Activated CD4-positive, CD25-positive, alpha-beta regulatory T cell treated with anti-CD3 and anti-CD28 coated beads, Interleukin-2, amount 50 U/mL, for 16 hours (primary cell): ENCODE data around the gene ARID1A.
"Not testable (repeated sequence)": the region's sequence is repeated elsewhere in the genome, so short reads cannot be mapped to it uniquely, and the experiment has no call there.

ENCODE experiments used
- DNase-seq: peaks from one replicate; pipeline ENCODE4 v3.0.0-alpha.2; 2020; ENCODE audit warnings: low read depth, low spot score

Gene ARID1A

DNA sequence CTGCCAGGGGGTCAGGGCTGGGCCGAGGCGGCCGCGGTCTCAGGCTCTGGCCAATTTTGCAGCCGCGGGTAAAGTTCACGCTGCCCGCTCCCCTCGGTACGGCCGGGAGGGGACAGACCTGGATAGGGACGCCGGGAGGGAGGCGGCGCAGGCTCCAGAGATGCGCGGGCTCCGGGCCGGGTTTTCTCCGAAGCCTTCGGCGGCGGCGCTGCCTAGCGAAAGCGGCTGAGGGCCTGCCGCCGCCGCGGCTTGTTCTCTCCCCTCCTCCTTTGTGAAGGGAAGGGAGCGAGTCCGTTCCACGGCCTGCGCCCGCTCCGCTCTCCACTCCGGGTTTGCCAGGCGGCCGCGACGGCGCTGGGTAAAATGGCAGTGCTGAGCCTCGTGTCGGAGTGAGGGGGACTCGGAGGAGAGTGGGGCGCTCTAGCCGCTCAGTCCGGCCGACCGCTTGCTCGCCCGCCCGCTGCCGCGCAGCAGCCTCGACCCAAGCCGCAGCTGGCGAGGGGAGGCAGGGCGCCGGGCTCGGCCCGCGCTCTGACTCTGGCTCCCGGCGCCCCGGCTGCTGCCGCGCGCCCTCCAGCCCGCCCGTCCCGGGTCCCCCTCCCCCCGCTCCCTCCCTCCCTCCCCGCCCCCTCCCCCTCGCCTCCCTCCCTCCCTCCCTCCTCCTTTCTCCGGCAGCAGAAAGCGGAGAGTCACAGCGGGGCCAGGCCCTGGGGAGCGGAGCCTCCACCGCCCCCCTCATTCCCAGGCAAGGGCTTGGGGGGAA is at the start of gene ARID1A:
TSS of gene ARID1A (plus strand) at position 660 of the 763 bp plus-strand sequence. CDS start 389 bp downstream, outside the sequence.
- peak; percentile 91 for DNase-seq

GRCh38 chr1:26664802-26665201 is 31.0 kb upstream of the ARID1A start:
- DNase-seq, result no peak

DNA sequence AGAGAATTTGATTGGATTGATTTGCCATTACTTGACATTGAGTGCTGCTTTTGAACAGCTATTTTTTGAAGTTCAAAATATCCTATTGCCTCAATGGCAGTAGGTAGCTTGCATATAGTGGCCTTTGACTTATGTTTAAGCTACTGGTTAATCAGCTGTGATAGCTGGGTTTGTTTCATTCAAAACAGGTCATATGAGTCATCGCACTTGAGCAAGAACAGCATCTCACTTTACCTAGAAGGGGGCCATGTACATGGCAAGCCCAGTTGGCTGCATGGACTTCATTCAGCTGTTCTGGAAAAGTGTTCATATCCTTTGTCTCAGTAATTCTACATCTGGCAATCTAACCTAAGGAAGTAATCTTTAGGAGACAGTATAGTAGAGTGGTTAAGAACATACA is 29.0 kb upstream of the ARID1A start:
- no peak for DNase-seq

GRCh38 chr1:26668106-26668786 is 27.6 kb upstream of the ARID1A start:
- not testable (repeated sequence) for DNase-seq

DNA sequence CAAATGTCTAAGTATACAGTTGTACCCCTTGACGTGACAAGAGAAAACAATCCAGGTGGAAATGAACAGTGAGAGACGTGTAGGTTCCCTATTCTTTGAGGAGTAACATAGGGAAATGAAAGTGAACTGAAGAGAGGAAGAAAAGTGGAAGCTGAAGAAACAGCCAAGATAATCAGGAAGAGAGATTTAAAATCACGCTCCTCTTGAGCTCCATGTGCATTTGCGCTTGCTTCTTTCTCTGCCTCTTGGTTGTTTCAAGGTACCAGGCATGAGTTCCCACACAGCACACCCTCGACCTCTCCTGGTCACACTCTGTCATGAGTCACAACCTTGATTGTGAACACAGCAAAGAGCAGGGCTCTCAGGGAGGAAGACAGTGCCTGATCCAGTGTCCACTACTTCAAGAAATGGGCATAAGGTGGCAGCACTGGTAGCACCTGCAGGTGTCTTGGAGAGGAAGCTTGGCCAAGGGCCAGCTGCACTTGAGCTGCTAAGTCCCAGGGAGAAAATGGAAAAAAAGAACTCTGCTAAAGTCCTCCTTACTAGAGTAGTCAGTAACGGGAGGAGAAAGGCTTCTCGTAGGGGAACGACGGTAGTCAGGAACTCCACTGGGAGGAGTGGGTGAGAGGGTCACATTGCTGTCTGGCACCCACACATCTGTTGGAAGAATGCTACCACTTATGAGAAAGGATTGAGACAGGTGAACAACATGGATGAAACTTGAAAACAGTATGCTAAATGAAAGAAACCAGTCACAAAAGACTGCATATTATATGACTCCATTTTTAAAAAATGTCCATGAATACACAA is 18.3 kb upstream of the ARID1A start:
- peak; percentile 5 for DNase-seq

GRCh38 chr1:26684763-26685508 is 10.9 kb upstream of the ARID1A start:
- DNase-seq, result no peak

GRCh38 chr1:26686795-26687194 is 9.0 kb upstream of the ARID1A start:
- no peak for DNase-seq

DNA sequence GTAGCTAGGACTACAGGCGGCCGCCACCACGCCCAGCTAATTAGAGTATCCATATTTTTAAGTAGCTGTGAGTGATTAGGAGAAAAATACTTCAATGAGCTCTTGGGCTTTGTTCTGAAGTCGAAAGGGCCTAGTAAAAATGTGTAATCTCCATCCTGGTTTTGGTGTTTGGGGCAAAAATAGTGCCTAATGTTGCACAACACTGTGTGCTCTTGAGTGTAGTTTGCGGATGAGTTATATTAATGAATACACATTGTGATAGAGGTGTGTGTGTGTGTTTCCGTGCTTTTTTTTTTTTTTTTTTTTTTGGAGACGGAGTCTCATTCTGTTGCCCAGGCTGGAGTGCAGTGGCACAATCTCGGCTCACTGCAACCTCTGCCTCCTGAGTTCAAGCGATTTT is 6.3 kb upstream of the ARID1A start:
- no peak for DNase-seq

- no peak for DNase-seq
Observed at GRCh38 chr1:26690157-26690556, 5.7 kb upstream of the ARID1A start.

DNA sequence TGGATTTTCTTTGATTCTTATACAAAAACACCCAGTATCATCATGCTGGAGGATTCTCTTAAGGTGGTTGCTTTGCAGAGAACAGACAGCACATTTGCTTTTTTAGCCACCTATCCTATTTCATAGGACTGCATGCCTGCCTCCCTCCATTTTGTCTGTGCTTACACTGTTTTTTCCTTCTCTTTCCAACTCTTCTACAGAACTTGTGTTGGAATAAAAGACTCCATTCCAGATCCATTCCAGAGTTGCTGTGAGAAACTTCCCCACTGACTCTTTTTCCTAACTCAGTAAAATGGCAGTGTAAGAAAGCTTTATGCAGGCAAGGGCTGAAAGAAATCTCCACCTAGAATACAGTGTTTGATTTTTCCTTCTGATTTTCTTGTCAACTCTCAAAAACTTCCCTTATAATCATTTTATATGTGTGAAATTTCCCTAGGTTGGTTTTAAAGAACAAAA is 5.2 kb upstream of the ARID1A start:
- DNase-seq, result no peak

- peak; percentile 61 for DNase-seq
Observed at GRCh38 chr1:26692211-26692792, 3.5 kb upstream of the ARID1A start.

DNA sequence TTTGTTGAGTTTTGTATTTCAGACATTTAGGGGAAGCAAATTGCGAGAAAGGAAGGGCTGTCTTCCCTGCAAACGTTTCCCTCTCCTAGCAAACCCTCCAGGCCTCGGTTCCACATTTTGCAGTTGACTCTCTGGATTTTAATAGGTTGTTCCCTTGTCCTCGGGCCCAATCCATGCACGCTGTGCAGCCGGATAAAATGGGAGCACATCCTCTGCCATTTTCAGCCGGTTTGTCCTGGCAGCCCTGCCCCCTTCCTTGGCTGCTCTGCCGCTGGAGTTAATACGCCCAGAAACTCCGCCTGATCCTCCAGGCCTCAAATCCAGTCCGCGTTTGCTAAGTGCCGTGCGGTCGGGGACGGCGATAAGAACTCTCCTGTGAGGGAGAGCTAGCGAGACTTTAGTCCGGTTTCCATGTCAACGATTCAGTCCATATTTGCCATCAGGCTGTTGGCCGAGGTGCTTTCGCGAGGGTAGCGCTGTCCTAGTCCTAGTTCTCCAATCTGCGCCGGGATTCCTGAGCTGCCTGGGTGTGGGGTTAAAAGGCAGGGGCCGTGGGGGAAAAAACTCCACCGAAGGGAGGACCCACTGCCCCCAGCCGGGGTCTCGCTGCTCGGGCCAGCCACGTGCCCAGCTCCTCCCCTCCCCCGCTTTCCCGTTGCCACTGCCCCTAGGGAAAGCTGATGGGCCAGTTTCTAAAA is 2.9 kb upstream of the ARID1A start:
- peak; percentile 77 for DNase-seq

DNA sequence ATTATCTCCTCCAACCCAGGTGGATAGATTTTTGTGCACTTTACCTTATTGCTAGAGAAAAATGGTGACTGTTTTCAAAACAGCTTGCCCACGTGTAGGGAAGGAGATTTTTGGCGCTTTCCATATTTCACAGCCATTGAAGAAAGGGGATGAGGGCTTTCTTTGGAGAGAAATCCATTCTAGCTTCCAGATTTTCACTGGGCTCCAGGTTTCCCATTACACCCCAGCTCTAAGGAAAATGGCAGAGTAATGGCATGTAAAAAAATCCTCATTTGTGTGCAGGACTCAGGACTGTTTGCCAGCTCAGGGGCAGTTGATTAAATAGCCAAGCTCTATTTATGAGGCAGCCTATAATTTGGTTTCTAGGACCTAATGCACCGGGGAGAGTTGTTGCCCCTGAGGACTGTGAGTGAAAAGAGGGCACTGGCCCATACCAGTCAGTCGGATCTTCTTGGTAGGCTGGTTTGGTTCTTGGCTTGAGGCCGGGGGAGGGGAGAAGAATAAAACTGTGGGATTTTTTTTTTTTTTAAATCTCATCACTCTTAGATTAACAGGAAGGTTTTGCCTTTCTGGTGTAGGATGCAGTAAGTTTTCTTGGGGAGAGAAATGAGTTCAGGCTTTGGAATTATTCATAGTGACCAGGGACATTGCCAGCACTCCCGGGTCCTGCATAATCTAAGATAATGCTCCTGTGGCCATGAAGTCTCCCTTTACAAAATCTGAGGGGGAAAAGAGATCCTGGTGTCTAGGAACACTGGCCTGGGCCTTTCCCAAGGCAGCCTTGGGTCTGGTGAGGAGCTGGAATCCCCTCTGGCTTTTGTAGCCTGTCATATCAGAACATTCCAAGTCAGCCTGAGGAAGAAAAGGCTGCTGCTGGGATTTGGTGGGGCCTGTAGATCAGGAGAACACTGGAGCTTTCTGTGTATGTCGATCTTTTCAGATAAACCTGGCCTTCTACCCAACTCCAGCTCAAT is 1.9 kb upstream of the ARID1A start:
- DNase-seq, result no peak

DNA sequence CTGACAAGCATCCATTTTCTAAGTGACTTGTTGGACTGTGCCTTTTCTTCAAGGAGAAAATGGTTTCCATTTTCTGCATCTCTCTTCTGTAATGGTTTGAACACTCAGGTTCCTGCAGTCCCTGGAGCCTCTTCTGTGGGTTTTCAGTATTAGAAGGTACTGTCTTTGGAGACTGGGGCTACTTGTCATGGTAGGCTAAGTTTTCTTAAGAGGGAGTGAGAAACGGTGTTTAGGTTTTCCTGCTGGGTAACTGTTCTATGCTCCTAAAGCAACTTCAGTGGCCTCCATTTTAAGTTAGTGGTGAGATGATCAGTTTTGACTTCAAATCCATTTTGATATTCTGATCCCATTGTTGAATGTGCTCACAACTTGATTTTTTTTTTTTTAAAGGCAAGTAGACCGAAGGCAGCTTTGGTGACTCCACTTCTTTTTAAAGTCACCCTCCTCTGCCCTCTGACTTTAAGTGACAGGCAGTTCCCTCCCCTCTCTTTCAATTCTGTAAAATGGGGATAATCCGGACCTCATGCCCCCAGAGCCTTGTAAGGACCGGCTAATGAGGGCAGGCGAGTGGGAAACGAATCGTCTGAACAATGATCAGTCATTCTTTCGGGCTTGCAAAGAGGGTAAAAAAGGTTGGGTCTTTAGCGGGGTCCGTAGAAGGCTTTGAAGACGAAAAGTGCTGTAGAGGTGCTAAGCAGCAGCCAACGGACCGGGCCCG is 1.0 kb upstream of the ARID1A start:
- no peak for DNase-seq

GRCh38 chr1:26696119-26696653 is 371 bp downstream of the ARID1A start:
- DNase-seq, result no peak

- DNase-seq, result peak; percentile 31
Observed at GRCh38 chr1:26696654-26697430, 1.0 kb downstream of the ARID1A start.

DNA sequence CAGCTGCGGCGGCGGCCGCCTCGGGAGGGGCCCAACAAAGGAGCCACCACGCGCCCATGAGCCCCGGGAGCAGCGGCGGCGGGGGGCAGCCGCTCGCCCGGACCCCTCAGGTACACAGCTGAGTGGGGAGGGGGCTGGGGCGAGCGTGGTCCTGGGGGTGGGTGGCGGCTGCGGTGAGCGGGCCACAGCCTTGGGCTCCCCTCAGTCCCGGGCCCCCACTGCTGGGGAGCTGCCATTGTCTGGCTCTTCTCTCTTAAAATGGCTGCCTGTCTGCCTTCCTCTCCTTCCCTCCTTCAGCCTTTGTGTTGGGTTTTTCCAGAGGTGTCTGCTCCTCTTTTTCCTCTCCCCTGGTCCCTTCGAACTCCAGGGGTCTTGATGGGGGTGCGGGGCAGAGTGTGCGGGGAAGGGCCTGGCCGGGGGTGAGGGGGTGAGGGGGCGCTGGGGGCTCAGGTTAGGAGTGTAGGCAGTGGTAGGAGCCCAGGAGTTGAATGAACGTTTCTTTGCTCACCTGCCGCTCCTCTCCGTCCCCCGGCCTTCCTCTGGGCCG is 1.7 kb downstream of the ARID1A start:
- DNase-seq, result no peak
